ENCODE measurements around the gene IL17A.

The IL17A gene

GRCh38 chr6:52216932-52217575 lies 30.9 kb downstream of the IL17A start:
- H3K36me3 ChIP-seq (ENCODE audit: control insufficient read depth, insufficient read depth, low read length), result no peaks in the 10 kb centered on the region
- no peak overlapping the region for H3K4me3 ChIP-seq (ENCODE audit: extremely low read depth, insufficient read depth, low read length, poor library complexity, severe bottlenecking)
- no peak overlapping the region for H3K27ac ChIP-seq (ENCODE audit: low read depth, low read length, severe bottlenecking)
- 88 to 99% methylated on average over 3 to 5 of the region's 5 CpGs for WGBS, 2 experiments (ENCODE audit: insufficient coverage in 2 of 2)
- H3K4me1 ChIP-seq (ENCODE audit: control insufficient read depth, insufficient read depth, low read length, poor library complexity, severe bottlenecking), result no peaks in the 10 kb centered on the region
- H3K9me3 ChIP-seq (ENCODE audit: control insufficient read depth, low read length), result no peaks in the 10 kb centered on the region

DNA sequence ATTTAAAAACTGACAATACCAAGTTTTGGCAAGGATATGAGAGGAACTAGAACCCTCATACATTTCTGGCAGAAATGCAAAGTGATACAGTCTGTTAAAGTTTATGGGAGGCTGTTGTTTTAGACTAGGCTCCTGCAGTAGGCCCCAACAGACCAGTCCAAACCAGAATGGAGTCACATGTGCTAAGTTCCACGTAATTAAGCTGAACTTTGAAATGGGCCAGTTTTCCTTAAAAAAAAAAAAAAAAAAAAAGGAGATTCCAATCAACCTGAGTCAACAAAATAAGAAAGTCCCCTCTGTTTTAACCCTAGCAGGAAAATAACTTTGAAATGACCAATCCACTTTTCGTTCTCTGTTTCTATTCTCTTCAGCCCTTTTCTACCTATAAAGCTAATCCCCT lies 31.6 kb downstream of the IL17A start:
- WGBS, 2 experiments (ENCODE audit: insufficient coverage in 2 of 2), result 79 to 80% methylated on average over 1 to 2 of the region's 2 CpGs

GRCh38 chr6:52221302-52221701 lies 35.1 kb downstream of the IL17A start:
- Histone ChIP-seq H3K27ac (ENCODE audit: low read depth, low read length, severe bottlenecking) (no peak overlapping the region), H3K9me3 (ENCODE audit: control insufficient read depth, low read length) (no peaks in the 10 kb centered on the region), H3K4me1 (ENCODE audit: control insufficient read depth, insufficient read depth, low read length, poor library complexity, severe bottlenecking) (no peaks in the 10 kb centered on the region), H3K4me3 (ENCODE audit: extremely low read depth, insufficient read depth, low read length, poor library complexity, severe bottlenecking) (no peak overlapping the region), H3K36me3 (ENCODE audit: control insufficient read depth, insufficient read depth, low read length) (no peaks in the 10 kb centered on the region)
- 94% methylated on average over 2 of the region's 3 CpGs for WGBS, 2 experiments (ENCODE audit: insufficient coverage in 2 of 2)

More for the DNA sequence above, 31.6 kb downstream of the IL17A start:
- Histone ChIP-seq H3K4me3 (ENCODE audit: extremely low read depth, insufficient read depth, low read length, poor library complexity, severe bottlenecking) (no peak overlapping the region), H3K27ac (ENCODE audit: low read depth, low read length, severe bottlenecking) (no peak overlapping the region), H3K9me3 (ENCODE audit: control insufficient read depth, low read length) (no peaks in the 10 kb centered on the region), H3K36me3 (ENCODE audit: control insufficient read depth, insufficient read depth, low read length) (no peaks in the 10 kb centered on the region), H3K4me1 (ENCODE audit: control insufficient read depth, insufficient read depth, low read length, poor library complexity, severe bottlenecking) (no peaks in the 10 kb centered on the region)

DNA sequence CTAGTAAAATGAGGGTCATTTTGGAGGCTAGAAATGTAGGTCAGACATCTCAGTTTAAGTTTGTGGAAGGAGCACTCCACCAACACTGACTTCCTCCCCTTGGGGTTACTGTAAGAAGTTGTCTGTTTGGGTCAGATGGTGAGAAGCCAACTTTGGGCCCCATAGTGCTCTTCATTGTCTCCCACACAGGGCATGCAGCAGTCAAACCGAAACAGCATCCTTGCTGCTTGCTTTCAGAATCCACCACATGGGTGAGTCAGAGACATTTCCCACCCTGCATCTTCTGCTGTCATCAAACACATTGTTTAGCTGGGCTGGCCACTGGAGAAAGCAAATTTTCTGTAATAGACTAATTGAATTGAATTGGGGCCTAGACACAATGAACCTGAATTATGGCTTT lies 41.3 kb downstream of the IL17A start:
- H3K9me3 ChIP-seq (ENCODE audit: control insufficient read depth, low read length), result no peaks in the 10 kb centered on the region
- H3K27ac ChIP-seq (ENCODE audit: low read depth, low read length, severe bottlenecking), result no peak overlapping the region
- WGBS, 2 experiments (ENCODE audit: insufficient coverage in 2 of 2), result 86 to 100% methylated on average over 1 of the region's 1 CpG
- H3K36me3 ChIP-seq (ENCODE audit: control insufficient read depth, insufficient read depth, low read length), result no peaks in the 10 kb centered on the region
- H3K4me3 ChIP-seq (ENCODE audit: extremely low read depth, insufficient read depth, low read length, poor library complexity, severe bottlenecking), result no peak overlapping the region
- no peaks in the 10 kb centered on the region for H3K4me1 ChIP-seq (ENCODE audit: control insufficient read depth, insufficient read depth, low read length, poor library complexity, severe bottlenecking)

- Histone ChIP-seq H3K36me3 (ENCODE audit: control insufficient read depth, insufficient read depth, low read length) (no peaks in the 10 kb centered on the region), H3K4me1 (ENCODE audit: control insufficient read depth, insufficient read depth, low read length, poor library complexity, severe bottlenecking) (no peaks in the 10 kb centered on the region), H3K4me3 (ENCODE audit: extremely low read depth, insufficient read depth, low read length, poor library complexity, severe bottlenecking) (no peak overlapping the region), H3K9me3 (ENCODE audit: control insufficient read depth, low read length) (no peaks in the 10 kb centered on the region), H3K27ac (ENCODE audit: low read depth, low read length, severe bottlenecking) (no peak overlapping the region)
- WGBS, 2 experiments (ENCODE audit: insufficient coverage in 2 of 2), result no CpG with 5 or more reads among the region's 1 CpG
Observed at GRCh38 chr6:52230685-52231084, 44.5 kb downstream of the IL17A start.

DNA sequence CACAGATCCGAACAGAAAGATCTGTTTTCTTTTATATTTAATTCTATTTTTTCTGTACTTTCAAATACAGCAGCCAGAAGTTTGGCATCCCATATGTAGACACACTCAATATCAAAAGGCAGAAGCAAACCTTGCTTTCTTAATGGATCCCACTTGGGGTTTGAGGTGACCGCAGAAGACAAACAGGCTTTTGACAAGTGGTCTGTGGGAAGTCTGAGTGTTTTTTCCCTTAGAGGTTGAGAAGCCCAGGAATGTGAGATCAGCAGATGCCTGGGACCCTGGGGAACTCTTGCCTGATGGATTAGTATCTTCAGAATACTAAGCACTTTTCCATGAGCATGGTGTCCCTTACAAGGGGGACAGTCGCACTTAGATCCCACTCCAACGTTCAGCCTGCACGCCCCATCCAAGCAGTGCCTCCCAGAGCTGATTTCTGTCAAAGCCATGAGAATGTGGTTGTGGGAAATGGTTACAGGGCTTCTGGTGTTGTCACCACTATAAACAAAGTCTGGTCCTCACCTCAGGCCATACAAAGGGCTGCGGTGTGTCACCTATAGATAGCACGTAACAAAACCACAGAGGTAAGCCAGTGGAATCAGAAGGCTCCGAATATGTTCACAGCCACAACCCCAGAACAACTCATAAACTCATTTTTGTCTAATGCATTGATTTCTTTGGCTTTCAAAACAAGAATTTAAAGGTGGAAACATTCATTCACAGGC lies 45.4 kb downstream of the IL17A start:
- Histone ChIP-seq H3K4me3 (ENCODE audit: extremely low read depth, insufficient read depth, low read length, poor library complexity, severe bottlenecking) (no peak overlapping the region), H3K9me3 (ENCODE audit: control insufficient read depth, low read length) (no peaks in the 10 kb centered on the region), H3K4me1 (ENCODE audit: control insufficient read depth, insufficient read depth, low read length, poor library complexity, severe bottlenecking) (no peaks in the 10 kb centered on the region), H3K27ac (ENCODE audit: low read depth, low read length, severe bottlenecking) (no peak overlapping the region), H3K36me3 (ENCODE audit: control insufficient read depth, insufficient read depth, low read length) (no peaks in the 10 kb centered on the region)
- 84 to 97% methylated on average over 3 to 7 of the region's 8 CpGs for WGBS, 2 experiments (ENCODE audit: insufficient coverage in 2 of 2)

DNA sequence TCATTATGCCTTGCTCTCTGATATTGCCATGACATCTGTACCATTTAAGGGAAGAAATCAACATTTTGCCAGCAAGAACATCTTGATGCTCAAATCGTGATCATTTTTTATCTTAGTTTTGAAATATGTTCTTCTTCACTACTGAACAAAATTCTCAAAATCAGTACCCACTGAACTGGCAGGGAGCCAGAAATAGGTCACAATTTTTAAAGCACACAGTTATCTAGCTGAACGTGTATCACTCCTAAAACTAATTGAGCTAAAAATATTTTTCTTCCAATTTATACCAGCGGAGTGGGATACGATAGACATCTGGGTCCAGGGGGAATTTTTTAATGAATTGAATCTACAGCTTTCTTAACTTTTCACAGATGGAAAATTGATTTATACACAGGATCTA lies 46.8 kb downstream of the IL17A start:
- WGBS, 2 experiments (ENCODE audit: insufficient coverage in 2 of 2), result 57% methylated on average over 1 of the region's 4 CpGs; no CpG with 5 or more reads in 1 of the 2 experiments
- Histone ChIP-seq H3K36me3 (ENCODE audit: control insufficient read depth, insufficient read depth, low read length) (no peaks in the 10 kb centered on the region), H3K4me3 (ENCODE audit: extremely low read depth, insufficient read depth, low read length, poor library complexity, severe bottlenecking) (no peak overlapping the region), H3K4me1 (ENCODE audit: control insufficient read depth, insufficient read depth, low read length, poor library complexity, severe bottlenecking) (no peaks in the 10 kb centered on the region), H3K9me3 (ENCODE audit: control insufficient read depth, low read length) (no peaks in the 10 kb centered on the region), H3K27ac (ENCODE audit: low read depth, low read length, severe bottlenecking) (no peak overlapping the region)

- Histone ChIP-seq H3K27ac (ENCODE audit: low read depth, low read length, severe bottlenecking) (no peak overlapping the region), H3K9me3 (ENCODE audit: control insufficient read depth, low read length) (no peaks in the 10 kb centered on the region), H3K4me3 (ENCODE audit: extremely low read depth, insufficient read depth, low read length, poor library complexity, severe bottlenecking) (no peak overlapping the region), H3K4me1 (ENCODE audit: control insufficient read depth, insufficient read depth, low read length, poor library complexity, severe bottlenecking) (no peaks in the 10 kb centered on the region), H3K36me3 (ENCODE audit: control insufficient read depth, insufficient read depth, low read length) (no peaks in the 10 kb centered on the region)
- WGBS, 2 experiments (ENCODE audit: insufficient coverage in 2 of 2), result 64 to 65% methylated on average over 11 to 14 of the region's 15 CpGs
Observed at GRCh38 chr6:52233975-52234823, 48.0 kb downstream of the IL17A start.

Measured in mesodermal cell (in vitro differentiated cells).